K562 (cell line): Measurements from ENCODE around the gene CEP20.

ENCODE experiments used
- CREB1 ChIP-seq, 2 experiments: sonication (generic) in 1 of 2; formaldehyde crosslinking in 1 of 2; IDR thresholded peaks; 2 replicates each; pipeline versions ENCODE4 v1.6.1 to v1.8.0; 2012 to 2022; ENCODE audit warnings: inconsistent platforms in 1 of 2, mild to moderate bottlenecking in 1 of 2, missing genetic modification reagents in 1 of 2, moderate library complexity in 1 of 2
- EGR1 ChIP-seq: fragments of 450-650 bp; conservative IDR thresholded peaks from 2 replicates; pipeline ENCODE4 v1.6.1; 2017; ENCODE audit warnings: mild to moderate bottlenecking
- EP400 ChIP-seq: fragments of 450-650 bp; IDR thresholded peaks from 2 replicates; pipeline ENCODE4 v1.6.1; 2017; ENCODE audit warnings: antibody characterized with exemption, mild to moderate bottlenecking, moderate library complexity
- ETV6 ChIP-seq, 3 experiments: fragments of 150-350 bp in 1 of 3; sonication (generic) in 1 of 3; formaldehyde crosslinking in 1 of 3; IDR thresholded peaks; 2 replicates each; pipeline versions ENCODE4 v1.6.1 to v1.8.0; 2014 to 2022; ENCODE audit warnings: borderline replicate concordance in 2 of 3, low read depth in 2 of 3, antibody characterized with exemption in 1 of 3, low read length in 1 of 3, mild to moderate bottlenecking in 1 of 3, missing genetic modification reagents in 1 of 3
- HCFC1 ChIP-seq: IDR thresholded peaks from 2 replicates; pipeline ENCODE4 v1.6.1; 2012; ENCODE audit warnings: low read depth, low read length, improper control_type of control experiment
- POLR2A ChIP-seq: fragments of 450-650 bp; conservative IDR thresholded peaks from 2 replicates; pipeline ENCODE4 v1.6.1; 2016
- RAD21 ChIP-seq, 2 experiments: fragments of 250-450 bp in 1 of 2; fragments of 450-650 bp in 1 of 2; sonication (Bioruptor Pico) in 1 of 2; formaldehyde crosslinking in 1 of 2; IDR thresholded peaks in 1 of 2; conservative IDR thresholded peaks in 1 of 2; 2 replicates each; pipeline versions ENCODE4 v1.4.0 to v1.8.0; 2020 to 2022; ENCODE audit warnings: mild to moderate bottlenecking in 2 of 2, moderate library complexity in 1 of 2
- RBBP5 ChIP-seq: fragments of 200-600 bp; sonication (generic); IDR thresholded peaks from 2 replicates; pipeline ENCODE4 v1.6.1; 2012; ENCODE audit warnings: borderline replicate concordance, mild to moderate bottlenecking, low read length, control low read depth, inconsistent platforms; ENCODE audit not compliant: insufficient read depth, poor library complexity, severe bottlenecking
- SMARCA5 ChIP-seq: fragments of 450-650 bp; IDR thresholded peaks from 2 replicates; pipeline ENCODE4 v1.6.1; 2016
- TCF7L2 ChIP-seq: fragments of 150-350 bp; IDR thresholded peaks from 2 replicates; pipeline ENCODE4 v1.6.1; 2016; ENCODE audit warnings: low read depth, mild to moderate bottlenecking, low read length, moderate library complexity
- TF ChIP-seq, protein P1 (sequence below): fragments of 250-450 bp; sonication (Bioruptor Pico); IDR thresholded peaks from 2 replicates; pipeline ENCODE4 v1.4.0; 2020; ENCODE audit warnings: mild to moderate bottlenecking, moderate library complexity
- TF ChIP-seq, protein P2 (sequence below), 3 experiments: IDR thresholded peaks in 2 of 3; conservative IDR thresholded peaks in 1 of 3; 2 replicates each; pipeline ENCODE4 v1.5.1; 2011 to 2012; ENCODE audit warnings: low read length in 3 of 3, mild to moderate bottlenecking in 3 of 3, control low read depth in 2 of 3, improper control_type of control experiment in 1 of 3, inconsistent platforms in 1 of 3, low read depth in 1 of 3, mixed read lengths in 1 of 3, moderate library complexity in 1 of 3; ENCODE audit not compliant: insufficient read depth in 2 of 3
- TF ChIP-seq, protein P3 (sequence below): sonication (generic); formaldehyde crosslinking; IDR thresholded peaks from 2 replicates; pipeline ENCODE4 v1.8.1; 2022; ENCODE audit warnings: missing genetic modification reagents

DNA sequence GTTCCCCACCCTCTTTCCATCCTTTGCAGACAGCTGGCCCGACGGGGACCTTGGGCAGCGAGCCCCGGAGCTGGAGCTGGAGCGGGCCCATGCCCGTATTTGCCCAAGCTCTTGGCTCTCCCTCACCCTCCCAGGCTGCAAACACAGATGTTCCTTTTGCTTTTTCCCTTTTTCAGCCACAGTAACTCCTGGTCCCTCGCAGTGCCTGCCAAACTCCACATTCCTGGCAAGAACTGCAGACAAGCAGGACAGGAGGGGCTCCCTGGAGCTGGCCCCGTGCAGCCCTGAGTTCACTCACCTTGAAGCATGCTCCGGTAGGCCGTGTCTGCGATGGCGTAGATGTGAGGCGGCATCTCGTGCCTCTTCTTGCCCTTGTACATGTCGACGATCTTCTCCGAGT lies 65.4 kb downstream of the CEP20 start:
- TF ChIP-seq POLR2A (no peak), HCFC1 (no peak), CREB1 (IDR thresholded peaks at IDR 0.05) (no peak), CREB1 (CRISPR knock-in tag; IDR thresholded peaks at IDR 0.05) (no peak), ETV6 (IDR thresholded peaks at IDR 0.05; ENCODE audit: borderline replicate concordance in 1 of 2, low read depth in 2 of 2, low read length in 1 of 2) (no peak), ETV6 (CRISPR knock-in tag; IDR thresholded peaks at IDR 0.05; ENCODE audit: borderline replicate concordance) (no peak), SMARCA5 (no peak), RBBP5 (no peak), EGR1 (no peak), RAD21 (CRISPR knock-in tag; conservative IDR thresholded peaks at IDR 0.05 in 1 of 2, IDR thresholded peaks at IDR 0.05 in 1 of 2) (no peak), EP400 (no peak), TCF7L2 (no peak)
- TF ChIP-seq, protein P1, sequence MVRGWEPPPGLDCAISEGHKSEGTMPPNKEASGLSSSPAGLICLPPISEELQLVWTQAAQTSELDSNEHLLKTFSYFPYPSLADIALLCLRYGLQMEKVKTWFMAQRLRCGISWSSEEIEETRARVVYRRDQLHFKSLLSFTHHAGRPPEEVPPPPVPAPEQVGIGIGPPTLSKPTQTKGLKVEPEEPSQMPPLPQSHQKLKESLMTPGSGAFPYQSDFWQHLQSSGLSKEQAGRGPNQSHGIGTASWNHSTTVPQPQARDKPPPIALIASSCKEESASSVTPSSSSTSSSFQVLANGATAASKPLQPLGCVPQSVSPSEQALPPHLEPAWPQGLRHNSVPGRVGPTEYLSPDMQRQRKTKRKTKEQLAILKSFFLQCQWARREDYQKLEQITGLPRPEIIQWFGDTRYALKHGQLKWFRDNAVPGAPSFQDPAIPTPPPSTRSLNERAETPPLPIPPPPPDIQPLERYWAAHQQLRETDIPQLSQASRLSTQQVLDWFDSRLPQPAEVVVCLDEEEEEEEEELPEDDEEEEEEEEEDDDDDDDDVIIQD (CRISPR knock-in tag): no peak
- TF ChIP-seq, protein P2, sequence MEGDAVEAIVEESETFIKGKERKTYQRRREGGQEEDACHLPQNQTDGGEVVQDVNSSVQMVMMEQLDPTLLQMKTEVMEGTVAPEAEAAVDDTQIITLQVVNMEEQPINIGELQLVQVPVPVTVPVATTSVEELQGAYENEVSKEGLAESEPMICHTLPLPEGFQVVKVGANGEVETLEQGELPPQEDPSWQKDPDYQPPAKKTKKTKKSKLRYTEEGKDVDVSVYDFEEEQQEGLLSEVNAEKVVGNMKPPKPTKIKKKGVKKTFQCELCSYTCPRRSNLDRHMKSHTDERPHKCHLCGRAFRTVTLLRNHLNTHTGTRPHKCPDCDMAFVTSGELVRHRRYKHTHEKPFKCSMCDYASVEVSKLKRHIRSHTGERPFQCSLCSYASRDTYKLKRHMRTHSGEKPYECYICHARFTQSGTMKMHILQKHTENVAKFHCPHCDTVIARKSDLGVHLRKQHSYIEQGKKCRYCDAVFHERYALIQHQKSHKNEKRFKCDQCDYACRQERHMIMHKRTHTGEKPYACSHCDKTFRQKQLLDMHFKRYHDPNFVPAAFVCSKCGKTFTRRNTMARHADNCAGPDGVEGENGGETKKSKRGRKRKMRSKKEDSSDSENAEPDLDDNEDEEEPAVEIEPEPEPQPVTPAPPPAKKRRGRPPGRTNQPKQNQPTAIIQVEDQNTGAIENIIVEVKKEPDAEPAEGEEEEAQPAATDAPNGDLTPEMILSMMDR (IDR thresholded peaks at IDR 0.05 in 2 of 3, conservative IDR thresholded peaks at IDR 0.05 in 1 of 3; ENCODE audit: insufficient read depth in 2 of 3, low read depth in 1 of 3, low read length in 3 of 3): no peak
- TF ChIP-seq, protein P3, sequence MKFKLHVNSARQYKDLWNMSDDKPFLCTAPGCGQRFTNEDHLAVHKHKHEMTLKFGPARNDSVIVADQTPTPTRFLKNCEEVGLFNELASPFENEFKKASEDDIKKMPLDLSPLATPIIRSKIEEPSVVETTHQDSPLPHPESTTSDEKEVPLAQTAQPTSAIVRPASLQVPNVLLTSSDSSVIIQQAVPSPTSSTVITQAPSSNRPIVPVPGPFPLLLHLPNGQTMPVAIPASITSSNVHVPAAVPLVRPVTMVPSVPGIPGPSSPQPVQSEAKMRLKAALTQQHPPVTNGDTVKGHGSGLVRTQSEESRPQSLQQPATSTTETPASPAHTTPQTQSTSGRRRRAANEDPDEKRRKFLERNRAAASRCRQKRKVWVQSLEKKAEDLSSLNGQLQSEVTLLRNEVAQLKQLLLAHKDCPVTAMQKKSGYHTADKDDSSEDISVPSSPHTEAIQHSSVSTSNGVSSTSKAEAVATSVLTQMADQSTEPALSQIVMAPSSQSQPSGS (CRISPR knock-in tag): no peak
